Measurements from ENCODE around the gene XAF1.
"Not testable (repeated sequence)": the region's sequence is repeated elsewhere in the genome, so short reads cannot be mapped to it uniquely, and the experiment has no call there.

XAF1 gene

GRCh38 chr17:6755281-6755680 lies 565 bp upstream of the XAF1 start:
- no peak for FAIRE-seq

- no peak for FAIRE-seq
Observed at GRCh38 chr17:6756425-6757031, 682 bp downstream of the XAF1 start.

DNA sequence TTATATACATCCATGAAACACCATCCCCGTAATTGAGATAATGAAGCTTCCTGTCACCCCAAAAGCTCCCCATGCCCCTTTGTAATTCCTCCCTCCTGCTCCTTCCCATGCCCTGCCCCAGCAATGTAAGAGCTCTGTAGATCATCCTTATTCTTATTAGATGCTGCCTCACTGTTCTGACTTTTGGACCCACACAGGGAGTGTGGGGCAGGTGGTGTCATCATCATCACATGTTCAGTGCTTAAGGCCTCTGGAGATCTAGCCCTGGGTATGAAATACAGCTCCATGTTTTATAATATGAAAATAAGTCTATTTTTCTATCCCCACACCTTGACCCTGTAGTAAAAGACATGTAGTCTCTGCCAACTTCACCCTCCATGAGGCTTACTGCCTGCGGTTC lies 1.9 kb downstream of the XAF1 start:
- FAIRE-seq: no peak

- no peak for FAIRE-seq
Observed at GRCh38 chr17:6761779-6762178, 5.9 kb downstream of the XAF1 start.

DNA sequence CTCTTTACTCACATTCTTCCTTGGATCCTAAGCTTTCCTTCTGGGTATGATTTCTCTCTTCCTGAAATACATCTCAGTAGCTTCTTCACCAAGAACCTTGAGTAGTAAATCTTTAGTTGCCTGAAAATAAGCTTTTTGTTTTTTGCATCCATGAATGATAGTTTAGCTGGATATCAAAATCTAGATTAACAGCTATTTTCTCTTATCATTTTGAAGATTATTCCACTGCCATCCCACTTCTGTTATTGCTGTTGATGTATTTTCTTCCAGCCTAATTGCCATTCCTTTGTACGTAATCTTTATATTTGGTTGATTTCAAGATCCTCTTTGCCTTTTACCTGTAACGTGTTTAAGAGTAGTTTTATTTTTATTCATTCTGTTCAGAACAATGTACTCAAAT lies 12.6 kb downstream of the XAF1 start:
- FAIRE-seq: no peak

DNA sequence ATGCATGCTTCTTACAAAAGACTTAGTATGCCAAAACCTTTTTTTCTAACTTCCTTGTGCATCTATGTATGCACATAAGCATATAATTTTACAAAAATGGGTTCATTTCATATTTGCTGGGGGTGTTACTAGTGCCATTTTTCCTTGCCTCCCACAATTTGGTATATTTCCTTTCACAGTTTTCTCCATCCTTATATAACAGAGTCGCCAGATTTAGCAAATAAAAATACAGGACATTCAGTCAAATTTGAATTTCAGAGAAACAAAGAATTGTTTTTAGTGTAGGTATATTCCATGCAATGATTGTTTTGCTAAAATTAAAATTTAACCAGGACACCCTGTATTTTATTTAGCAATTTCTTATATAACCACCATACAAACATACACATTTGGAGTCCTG lies 16.2 kb downstream of the XAF1 start:
- no peak for FAIRE-seq

DNA sequence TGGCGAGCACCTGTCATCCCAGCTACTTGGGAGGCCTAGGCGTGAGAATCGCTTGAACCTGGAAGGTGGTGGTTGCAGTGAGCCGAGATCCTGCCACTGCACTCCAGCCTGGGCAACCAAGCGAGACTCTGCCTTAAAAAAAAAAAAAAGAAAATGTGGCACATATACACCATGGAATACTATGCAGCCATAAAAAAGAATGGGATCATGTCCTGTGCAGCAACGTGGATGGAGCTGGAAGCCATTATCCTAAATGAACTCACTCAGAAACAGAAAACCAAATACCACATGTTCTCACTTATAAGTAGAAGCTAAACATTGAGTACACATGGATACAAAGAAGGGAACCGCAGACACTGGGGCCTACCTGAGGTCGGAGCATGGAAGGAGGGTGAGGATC lies 19.1 kb downstream of the XAF1 start:
- FAIRE-seq: not testable (repeated sequence)

DNA sequence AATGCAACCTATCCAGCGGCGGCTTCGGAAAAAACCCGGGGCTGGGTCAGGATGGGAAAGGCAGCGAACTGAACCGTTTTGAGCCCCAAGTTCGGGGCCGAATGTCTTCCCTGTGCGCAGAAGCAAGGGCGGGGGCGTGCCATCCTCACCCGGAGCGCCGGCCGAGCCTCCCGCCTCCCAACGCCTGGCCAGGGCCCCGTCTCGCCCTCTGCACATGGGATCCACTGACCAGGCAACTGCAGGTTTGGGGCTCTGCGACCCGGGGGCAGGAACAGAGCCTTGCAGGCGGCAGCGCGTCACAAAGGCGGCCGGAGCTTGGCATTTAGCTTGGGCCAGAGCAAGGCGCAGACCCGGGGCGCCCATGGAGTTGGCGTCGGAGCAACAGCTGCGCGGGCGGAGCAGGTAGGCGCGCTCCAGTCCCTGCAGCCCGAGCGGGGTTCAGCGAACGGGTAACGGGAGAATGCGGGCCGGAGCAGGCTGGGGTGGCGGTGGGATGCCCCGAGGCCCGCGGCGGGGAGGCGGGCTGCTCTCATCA lies 20.1 kb downstream of the XAF1 start, which contains the start of gene FBXO39:
FBXO39 (plus strand) TSS at position 345 of the 535 bp plus-strand sequence. CDS start 3,654 bp downstream, outside the sequence.
- FAIRE-seq: no peak

GRCh38 chr17:6779411-6779810 lies 23.6 kb downstream of the XAF1 start:
- no peak for FAIRE-seq

DNA sequence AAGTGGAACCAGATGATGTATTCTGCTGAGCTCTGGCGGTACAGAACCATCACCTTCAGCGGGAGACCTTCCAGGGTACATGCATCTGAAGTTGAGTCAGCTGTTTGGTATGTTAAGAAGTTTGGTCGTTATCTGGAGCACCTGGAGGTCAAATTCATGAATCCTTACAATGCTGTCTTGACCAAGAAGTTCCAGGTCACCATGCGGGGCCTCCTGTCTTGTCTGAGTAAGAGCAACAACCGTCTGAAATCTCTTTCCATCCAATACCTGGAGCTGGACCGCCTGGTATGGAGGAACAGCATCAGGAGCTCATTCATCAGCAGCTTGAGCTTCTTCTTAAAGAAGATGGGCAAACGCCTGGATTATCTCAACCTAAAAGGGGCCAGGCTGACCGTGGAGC lies 24.2 kb downstream of the XAF1 start:
- FAIRE-seq: no peak

GRCh38 chr17:6780886-6781285 lies 25.0 kb downstream of the XAF1 start:
- FAIRE-seq: no peak

GRCh38 chr17:6782244-6782643 lies 26.4 kb downstream of the XAF1 start:
- FAIRE-seq: no peak

GRCh38 chr17:6786618-6787017 lies 30.8 kb downstream of the XAF1 start:
- FAIRE-seq: no peak

DNA sequence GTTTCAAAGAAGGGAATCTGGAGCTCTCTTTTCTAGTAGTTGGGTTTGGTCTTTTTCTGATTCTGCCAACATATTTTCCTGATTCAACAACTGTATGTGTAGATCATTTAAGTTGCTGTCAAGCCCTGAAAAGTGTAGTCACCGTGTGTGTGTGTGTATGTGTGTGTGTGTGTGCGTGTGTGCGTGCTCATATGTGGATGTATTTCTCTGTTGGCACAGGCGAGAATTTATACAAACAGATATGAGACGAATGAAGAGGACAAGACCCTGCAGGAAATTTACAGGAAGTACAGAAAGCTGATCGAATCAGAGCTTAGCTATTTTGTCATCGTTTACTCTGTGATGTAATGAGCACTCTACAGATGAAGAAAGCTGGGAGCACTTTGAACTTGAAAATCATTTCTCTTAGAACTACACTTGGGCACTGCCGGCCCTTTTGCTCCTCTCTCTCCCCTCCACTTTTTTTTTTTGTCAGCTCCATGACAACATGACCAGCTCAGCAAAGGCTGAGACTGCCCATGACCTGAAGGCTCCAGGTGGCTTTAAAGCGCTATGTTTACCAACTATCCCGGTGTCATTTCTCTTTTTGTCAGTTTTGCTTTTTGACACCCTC lies 31.3 kb downstream of the XAF1 start:
- no peak for FAIRE-seq

DNA sequence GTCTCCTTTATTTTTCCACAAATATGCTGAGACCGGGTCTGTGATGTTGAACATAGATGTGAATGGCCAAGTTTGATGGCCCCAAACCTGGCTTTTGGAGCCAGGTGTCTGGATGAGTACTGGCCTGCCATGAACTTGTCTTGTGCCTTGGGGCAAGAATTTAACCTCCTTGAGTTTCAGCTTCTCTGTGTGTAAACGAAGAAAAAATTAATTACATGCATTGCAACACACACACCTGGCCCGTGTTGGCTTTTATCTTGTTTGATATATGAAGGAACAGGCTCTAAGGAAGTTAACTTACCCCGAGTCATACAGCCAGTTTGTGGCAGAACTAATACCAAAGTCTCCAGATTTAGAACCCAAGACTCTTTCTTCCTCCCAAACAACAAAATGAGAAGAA lies 33.3 kb downstream of the XAF1 start:
- FAIRE-seq: no peak

DNA sequence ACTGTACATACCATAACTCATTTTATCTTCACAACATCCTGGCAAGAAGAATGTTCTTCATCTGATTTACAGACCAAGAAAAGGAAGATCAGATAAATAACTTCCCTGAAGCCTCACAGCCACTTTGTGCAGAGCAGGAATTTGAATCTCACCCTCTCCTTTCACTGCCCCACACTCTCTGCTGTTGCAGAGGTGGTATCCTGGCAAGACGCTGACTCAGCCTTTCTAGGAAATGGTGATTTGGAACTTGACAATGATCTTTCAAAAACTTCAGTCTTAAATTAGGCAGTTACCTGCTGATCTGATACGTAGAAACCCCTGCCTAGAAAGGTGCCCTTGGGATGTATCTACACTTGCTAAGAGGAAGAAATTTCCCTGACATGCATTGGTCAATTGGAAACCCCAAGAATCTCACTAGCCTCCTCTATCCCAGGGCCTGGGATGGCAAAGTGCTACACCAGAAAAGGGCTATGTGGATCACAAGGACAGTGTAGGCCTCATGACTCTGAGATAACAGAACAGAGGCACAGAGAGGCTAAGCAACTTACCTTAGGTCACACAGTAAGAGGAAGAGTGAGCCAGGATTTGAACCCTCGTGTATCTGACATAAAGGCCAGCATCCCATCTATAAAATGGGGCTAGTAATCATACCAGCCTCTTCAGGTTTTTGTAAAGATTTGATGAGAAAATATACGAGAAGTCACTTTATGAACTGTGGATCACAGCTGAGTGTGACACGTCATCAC lies 38.1 kb downstream of the XAF1 start:
- FAIRE-seq: no peak

GRCh38 chr17:6796017-6796886 lies 40.4 kb downstream of the XAF1 start:
- no peak for FAIRE-seq

GRCh38 chr17:6796887-6797490 lies 41.1 kb downstream of the XAF1 start:
- FAIRE-seq: no peak

- FAIRE-seq: no peak
Observed at GRCh38 chr17:6797718-6798351, 42.0 kb downstream of the XAF1 start.

- no peak for FAIRE-seq
Observed at GRCh38 chr17:6799738-6800137, 43.9 kb downstream of the XAF1 start.

- FAIRE-seq: no peak
Observed at GRCh38 chr17:6800422-6801027, 44.7 kb downstream of the XAF1 start.

DNA sequence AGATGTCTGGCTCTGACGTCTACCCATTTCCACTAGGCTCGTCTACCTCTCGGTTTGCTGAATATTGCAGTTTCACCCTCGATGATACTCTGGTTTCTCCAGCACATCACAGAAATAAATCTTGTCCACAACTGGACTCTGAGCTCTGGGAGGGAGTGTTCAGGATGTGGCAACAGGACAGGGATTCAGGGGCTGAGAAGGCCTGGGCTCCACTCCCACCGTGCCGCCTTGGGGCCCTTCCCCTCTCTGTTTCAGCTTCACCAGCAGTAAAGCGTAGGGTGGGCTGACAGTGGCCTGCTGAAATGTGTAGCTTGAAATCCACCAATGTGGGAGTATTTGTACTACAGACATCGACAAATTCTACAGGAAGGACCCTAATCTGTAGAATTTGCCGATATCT lies 55.7 kb downstream of the XAF1 start:
- FAIRE-seq: no peak
